Activated CD4-positive, alpha-beta memory T cell treated with anti-CD3 and anti-CD28 coated beads for 36 hours (primary cell): Measurements from ENCODE around the gene B4GALNT1. TPM values are rescaled to one million over a fixed set of nuclear protein-coding genes. Genes with fewer than 3 reads are reported as not detected.
A peak's percentile ranks its signal among the peaks of the same experiment; 100 is the strongest.

ENCODE experiments used
- CTCF ChIA-PET: fragments of 350-600 bp; sonication (Branson Sonifier 250); formaldehyde crosslinking; loops from one replicate; lab custom pipeline; 2021; ENCODE audit warnings: antibody characterized with exemption, inconsistent platforms; lab: Charles Lee
- POLR2A ChIA-PET: fragments of 350-600 bp; sonication (Branson Sonifier 250); formaldehyde crosslinking; loops from one replicate; lab custom pipeline; 2021; ENCODE audit warnings: antibody characterized with exemption; lab: Charles Lee
- DNase-seq: peaks from one replicate; pipeline ENCODE4 v3.0.0-alpha.2; 2020
- H3K27ac Mint-ChIP-seq: one replicate; pipeline ENCODE4 v1.8.0; 2021; ENCODE audit warnings: mixed read lengths
- H3K27me3 Mint-ChIP-seq: one replicate; pipeline ENCODE4 v1.8.0; 2021; ENCODE audit warnings: mixed read lengths
- H3K36me3 Mint-ChIP-seq: one replicate; pipeline ENCODE4 v1.8.0; 2021; ENCODE audit warnings: mixed read lengths
- H3K4me1 Mint-ChIP-seq: one replicate; pipeline ENCODE4 v1.8.0; 2021; ENCODE audit warnings: low read depth, mixed read lengths
- H3K4me3 Mint-ChIP-seq: one replicate; pipeline ENCODE4 v1.8.0; 2021; ENCODE audit warnings: mild to moderate bottlenecking, mixed read lengths
- H3K9me3 Mint-ChIP-seq: one replicate; pipeline ENCODE4 v1.8.0; 2021; ENCODE audit warnings: mixed read lengths
- intact Hi-C: fragments of 100-400 bp; cut with micrococcal nuclease; formaldehyde crosslinking; loops from one replicate; pipeline ENCODE4 v1.15.1; 2023
- total RNA-seq, 2 experiments: library from RNA; stranded (reverse); gene quantifications; one replicate each; pipeline ENCODE4 v1.2.3, GENCODE V29; 2021

B4GALNT1 gene
- total RNA-seq, 2 experiments from 2014 or later: 1.7 to 2.1 TPM

DNA sequence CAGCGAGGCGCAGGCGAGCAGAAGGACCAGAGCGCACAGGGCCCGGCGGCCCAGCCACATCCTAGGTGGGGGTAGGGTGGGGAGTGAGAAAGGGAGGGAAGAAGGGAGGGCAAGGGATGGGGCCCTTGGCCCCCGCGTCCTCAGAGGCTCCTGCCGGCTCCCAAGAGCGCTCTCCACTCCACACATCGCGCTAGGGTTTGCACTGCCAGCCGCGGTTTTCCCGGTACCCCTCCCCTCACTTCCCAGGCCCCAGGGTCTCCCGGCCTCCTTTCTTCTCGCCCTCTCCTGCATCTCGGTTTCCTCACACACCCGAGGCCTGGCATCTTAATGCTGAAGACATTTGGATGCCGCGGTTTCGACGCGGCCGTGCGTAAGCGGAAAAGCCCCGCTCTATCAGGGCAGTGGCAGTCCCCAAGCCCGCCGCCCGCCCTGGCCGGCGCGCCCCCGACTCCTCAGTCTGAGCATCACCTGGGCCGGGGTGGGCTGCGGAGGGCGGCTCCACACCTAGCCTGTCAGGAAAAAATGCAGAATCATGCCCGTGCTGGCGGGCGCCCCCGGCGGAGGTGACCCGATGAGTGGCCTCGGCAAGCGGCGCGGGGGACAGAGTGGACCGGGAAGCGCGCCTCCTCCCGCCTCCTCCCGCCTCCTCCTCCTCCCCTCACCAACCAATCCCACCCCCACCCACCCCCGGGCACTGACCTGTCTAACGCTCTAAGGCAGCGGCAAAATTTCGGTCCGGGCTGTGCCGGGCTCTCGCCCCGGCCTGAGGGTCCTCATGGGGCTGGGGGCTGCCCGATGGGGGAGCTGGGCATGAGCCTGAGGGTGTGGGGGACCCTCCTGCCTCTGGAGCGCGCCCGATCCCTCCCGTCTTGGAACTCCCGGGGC lies 686 bp downstream of the B4GALNT1 start:
- peak overlapping the region; percentile 71 for H3K4me3 Mint-ChIP-seq
- DNase-seq: peak; percentile 37
- no peaks in the 10 kb centered on the region for H3K36me3 Mint-ChIP-seq
- no peak overlapping the region for H3K27ac Mint-ChIP-seq
- H3K4me1 Mint-ChIP-seq: peaks cover 14% of the 10 kb centered on the region
- H3K9me3 Mint-ChIP-seq: no peaks in the 10 kb centered on the region
- peaks cover 46% of the 10 kb centered on the region for H3K27me3 Mint-ChIP-seq
- POLR2A ChIA-PET: no interaction called here
- intact Hi-C loops: loop anchor here (5.0 kb wide), 2 partner anchors 60 to 110 kb away; partner anchors contain the start of gene OS9
- CTCF ChIA-PET: interaction anchor here (0.6 to 5.1 kb wide), 12 partner anchors 10 to 173 kb away, joined by 3 to 43 read pairs (median 4); partner anchors contain the start of genes GLI1 and PIP4K2C

DNA sequence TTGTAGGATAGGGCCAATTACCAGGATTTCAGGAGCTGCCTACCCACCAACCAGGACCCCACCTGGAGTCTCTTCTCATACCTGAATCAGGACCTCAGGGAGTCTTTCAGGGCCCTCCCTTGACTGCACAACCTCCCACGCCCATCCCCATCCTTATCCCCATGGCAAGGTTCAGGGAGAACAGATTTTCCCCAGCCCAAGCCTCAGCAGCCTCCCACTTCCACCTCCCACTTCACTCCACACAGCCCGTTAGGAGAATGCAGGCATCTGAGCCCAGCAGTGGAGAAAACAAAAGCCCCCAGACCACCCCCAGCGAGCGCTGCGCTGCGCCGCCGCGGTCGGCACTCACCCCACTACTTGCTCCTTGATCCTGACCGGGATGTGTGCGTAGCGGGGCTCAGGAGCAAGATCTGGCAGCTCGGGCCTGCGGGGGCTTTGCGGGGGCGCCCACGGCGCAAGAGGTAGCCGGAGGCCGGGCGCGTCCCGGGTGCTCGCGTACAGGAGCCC lies 1.4 kb downstream of the B4GALNT1 start:
- H3K4me1 Mint-ChIP-seq: peaks cover 19% of the 10 kb centered on the region
- CTCF ChIA-PET: interaction anchor here (0.9 to 5.1 kb wide), 2 partner anchors 9 to 48 kb away, joined by 3 to 43 read pairs; no protein-coding TSS in a partner anchor
- no peaks in the 10 kb centered on the region for H3K36me3 Mint-ChIP-seq
- DNase-seq: no peak
- POLR2A ChIA-PET: no interaction called here
- peak overlapping the region; percentile 71 for H3K4me3 Mint-ChIP-seq
- no peaks in the 10 kb centered on the region for H3K9me3 Mint-ChIP-seq
- intact Hi-C loops: loop anchor here (5.0 kb wide), 2 partner anchors 61 to 111 kb away; partner anchors contain the start of gene OS9
- H3K27ac Mint-ChIP-seq: no peak overlapping the region
- H3K27me3 Mint-ChIP-seq: peaks cover 52% of the 10 kb centered on the region

DNA sequence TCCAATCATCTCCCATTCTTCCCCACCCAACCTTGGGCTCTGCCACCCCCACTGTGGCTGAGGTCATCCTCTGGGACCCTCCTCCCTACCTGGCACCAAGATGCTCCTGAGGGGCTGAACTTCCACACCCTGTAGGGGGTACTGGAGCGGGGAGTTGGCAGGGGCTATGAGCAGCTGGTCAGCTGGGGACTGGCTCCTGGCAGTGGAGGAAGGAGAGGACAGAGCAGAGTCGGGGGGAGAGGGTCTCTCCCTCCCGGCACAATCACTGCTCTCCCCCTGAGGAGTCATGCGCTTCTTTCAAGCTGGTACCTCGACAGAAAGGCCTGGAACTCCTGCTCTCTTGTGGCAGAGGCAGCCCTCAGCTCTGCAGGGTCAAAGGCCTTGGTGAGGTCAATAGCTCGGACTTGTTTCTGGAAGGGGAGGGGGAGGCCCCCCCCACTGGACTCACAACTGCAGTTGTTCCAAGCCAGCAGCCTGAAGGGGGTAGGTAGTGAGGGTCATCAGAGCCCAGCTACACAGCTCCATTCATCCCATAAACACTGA lies 2.0 kb downstream of the B4GALNT1 start:
- H3K27ac Mint-ChIP-seq: no peak overlapping the region
- peaks cover 58% of the 10 kb centered on the region for H3K27me3 Mint-ChIP-seq
- no peaks in the 10 kb centered on the region for H3K36me3 Mint-ChIP-seq
- H3K4me1 Mint-ChIP-seq: peaks cover 19% of the 10 kb centered on the region
- no peaks in the 10 kb centered on the region for H3K9me3 Mint-ChIP-seq
- ChIA-PET CTCF (interaction anchor here (0.7 to 5.1 kb wide), 4 partner anchors 8 to 62 kb away, joined by 3 to 43 read pairs (median 5); no protein-coding TSS in a partner anchor), POLR2A (no interaction called here)
- intact Hi-C loops: loop anchor here (5.0 kb wide), 2 partner anchors 61 to 111 kb away; partner anchors contain the start of gene OS9
- DNase-seq: no peak
- no peak overlapping the region for H3K4me3 Mint-ChIP-seq

DNA sequence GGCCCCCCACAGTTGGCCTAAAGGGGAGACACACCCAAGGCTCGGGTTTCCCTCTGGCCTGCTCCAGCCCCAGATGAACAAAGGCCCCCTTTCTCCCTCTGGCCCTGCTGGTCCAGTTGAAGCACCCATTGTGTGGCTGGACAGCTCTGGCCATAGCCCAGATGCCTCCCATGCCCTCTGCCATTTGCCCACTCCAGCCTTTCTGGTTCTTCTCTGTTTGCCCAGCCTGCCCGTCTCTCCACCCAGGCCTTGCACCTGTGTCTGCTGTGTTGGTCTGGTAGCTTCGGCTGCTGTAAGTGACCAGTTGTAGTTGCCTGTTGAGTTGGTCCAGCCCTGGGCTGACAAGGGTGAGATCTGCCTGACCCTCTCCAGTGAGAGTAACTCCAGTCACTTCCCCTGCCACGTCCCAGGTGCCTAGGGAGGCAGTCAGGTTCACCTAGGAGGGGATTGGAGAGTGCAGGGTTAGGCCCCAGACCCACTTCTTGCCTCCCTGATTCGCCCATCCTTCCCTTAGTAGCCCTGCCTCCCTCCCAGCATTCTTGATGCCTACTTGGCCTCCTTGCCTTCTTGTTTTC lies 3.0 kb downstream of the B4GALNT1 start:
- Mint-ChIP-seq H3K4me3 (no peak overlapping the region), H3K27ac (no peak overlapping the region), H3K36me3 (no peaks in the 10 kb centered on the region), H3K9me3 (no peaks in the 10 kb centered on the region), H3K27me3 (peaks cover 65% of the 10 kb centered on the region), H3K4me1 (peaks cover 19% of the 10 kb centered on the region)
- CTCF ChIA-PET: interaction anchor here (1.0 to 5.1 kb wide), 5 partner anchors 9 to 171 kb away, joined by 3 to 43 read pairs (median 4); no protein-coding TSS in a partner anchor
- no peak for DNase-seq
- intact Hi-C loops: loop anchor here (5.0 kb wide), 2 partner anchors 62 to 112 kb away; partner anchors contain the start of gene OS9
- POLR2A ChIA-PET: no interaction called here

DNA sequence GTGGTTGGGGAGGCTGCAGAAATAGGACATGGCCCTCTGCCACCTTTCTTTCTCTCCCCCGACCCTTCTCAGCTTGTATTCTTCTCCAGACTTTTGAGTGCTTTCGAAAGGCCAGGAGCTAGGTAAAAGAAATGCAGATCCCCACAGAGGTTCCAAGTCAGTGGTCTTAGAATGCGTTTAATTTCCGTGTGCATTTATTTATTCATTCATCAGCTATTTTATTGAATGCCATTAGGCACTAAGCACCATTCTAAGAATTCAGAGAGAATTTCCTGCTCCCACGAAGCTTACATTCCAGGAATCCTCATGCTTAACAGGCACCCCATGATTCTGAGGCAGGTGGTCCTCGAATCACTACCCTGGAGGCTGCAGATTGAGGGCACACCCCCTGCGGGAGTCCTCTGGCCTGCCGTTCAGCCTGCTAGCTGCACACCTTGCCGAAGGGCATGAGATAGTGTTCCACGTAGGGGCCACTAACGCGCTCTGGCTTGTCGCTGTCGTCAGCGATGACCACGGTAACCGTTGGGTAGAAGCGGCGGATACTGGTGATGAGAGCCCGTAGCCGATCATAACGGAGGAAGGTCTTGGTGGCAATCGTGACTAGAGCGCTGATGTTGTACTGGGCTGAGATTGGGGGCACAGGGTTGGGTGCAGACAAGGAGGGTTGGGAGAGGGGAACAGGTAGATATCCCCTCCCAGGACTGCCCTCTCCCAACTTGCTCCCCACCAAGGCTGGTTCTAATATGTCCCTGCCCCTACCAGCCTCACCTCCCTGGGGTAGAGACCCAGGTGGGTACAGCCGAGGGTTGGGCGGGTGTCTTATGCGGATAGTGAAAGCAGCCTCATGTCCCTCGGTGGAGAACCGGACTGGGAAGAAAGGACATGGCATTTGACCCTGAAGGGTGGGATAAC lies 4.5 kb downstream of the B4GALNT1 start:
- no peak overlapping the region for H3K27ac Mint-ChIP-seq
- peaks cover 17% of the 10 kb centered on the region for H3K4me1 Mint-ChIP-seq
- CTCF ChIA-PET: interaction anchor here (0.6 to 2.4 kb wide), 7 partner anchors 8 to 170 kb away, joined by 3 to 16 read pairs (median 3); no protein-coding TSS in a partner anchor
- no peaks in the 10 kb centered on the region for H3K9me3 Mint-ChIP-seq
- POLR2A ChIA-PET: no interaction called here
- H3K27me3 Mint-ChIP-seq: peaks cover 75% of the 10 kb centered on the region
- no peak for DNase-seq
- no peak overlapping the region for H3K4me3 Mint-ChIP-seq
- intact Hi-C loops: no loop called here
- H3K36me3 Mint-ChIP-seq: no peaks in the 10 kb centered on the region

DNA sequence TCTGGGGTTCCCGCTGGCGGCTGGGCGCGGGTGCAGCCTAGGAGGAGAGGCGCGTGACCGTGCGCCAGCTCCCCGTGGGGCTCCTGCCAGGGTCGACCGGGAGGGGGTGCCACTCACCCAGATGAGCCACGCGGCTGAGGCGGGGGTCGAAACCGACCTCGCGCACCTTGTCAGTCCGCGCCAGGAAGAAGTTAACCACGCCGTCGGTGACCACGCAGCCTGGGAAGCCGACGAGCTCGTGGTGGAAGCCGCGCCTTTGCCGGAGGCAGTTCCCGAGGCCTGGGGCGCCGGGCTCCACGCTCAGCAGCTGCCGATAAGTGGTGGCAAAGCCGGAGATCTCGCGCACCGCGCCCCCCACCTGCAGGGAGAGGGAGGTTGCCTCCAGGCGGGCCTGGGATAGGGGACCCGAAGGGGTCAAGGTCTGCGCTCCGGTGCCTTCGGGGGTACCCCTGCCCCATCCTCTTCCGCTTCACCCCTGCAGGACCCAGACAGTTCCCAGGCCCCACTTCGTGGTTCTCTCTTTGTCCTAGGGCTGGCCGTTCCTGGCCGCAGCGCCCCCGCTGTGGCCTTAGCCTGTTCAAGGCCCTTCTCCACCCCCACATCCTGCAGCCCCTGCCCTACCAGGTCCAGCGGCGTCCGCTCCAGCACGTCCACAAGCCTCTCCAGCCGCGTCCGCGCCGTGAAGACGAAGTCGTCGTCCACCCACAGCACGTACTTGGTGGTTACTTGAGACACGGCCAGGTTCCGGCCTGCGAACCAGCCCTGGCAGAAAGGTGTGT lies 5.3 kb downstream of the B4GALNT1 start:
- Mint-ChIP-seq H3K36me3 (no peaks in the 10 kb centered on the region), H3K27ac (no peak overlapping the region), H3K4me3 (peak overlapping the region; percentile 17), H3K27me3 (peaks cover 77% of the 10 kb centered on the region), H3K4me1 (peaks cover 12% of the 10 kb centered on the region), H3K9me3 (no peaks in the 10 kb centered on the region)
- ChIA-PET CTCF (interaction anchor here (0.6 to 2.4 kb wide), 10 partner anchors 11 to 1009 kb away, joined by 3 to 16 read pairs (median 3); partner anchors contain the start of gene PIP4K2C), POLR2A (no interaction called here)
- intact Hi-C loops: no loop called here
- DNase-seq: peak; percentile 61

DNA sequence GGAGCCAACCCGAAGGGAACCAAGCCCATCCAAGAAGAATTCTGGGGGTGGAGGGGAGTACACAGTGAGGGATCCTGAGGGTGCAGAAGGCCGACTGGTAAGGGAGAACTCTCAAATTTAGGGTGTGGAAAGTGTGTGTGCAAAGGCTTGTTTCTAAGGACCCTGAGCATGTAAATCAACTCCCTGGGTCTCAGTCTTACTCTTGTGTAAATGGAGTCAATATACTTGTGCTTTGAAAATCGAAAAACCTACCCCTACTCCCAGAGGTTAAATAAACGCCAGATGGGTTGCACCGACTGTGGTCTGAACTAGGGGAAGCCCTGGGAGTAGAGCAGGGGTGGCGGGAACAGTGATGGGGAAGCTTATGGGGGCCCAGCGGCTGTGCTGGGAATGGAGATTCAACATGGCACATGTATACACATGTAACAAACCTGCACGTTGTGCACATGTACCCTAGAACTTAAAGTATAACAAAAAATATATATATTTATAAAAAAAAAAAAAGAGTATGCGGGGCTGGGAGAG lies 6.0 kb downstream of the B4GALNT1 start:
- H3K27me3 Mint-ChIP-seq: peaks cover 81% of the 10 kb centered on the region
- DNase-seq: no peak
- no peaks in the 10 kb centered on the region for H3K9me3 Mint-ChIP-seq
- ChIA-PET POLR2A (no interaction called here), CTCF (interaction anchor here (0.7 to 2.4 kb wide), 6 partner anchors 11 to 168 kb away, joined by 3 to 16 read pairs (median 4); partner anchors contain the start of gene PIP4K2C)
- no peaks in the 10 kb centered on the region for H3K36me3 Mint-ChIP-seq
- intact Hi-C loops: no loop called here
- peaks cover 13% of the 10 kb centered on the region for H3K4me1 Mint-ChIP-seq
- no peak overlapping the region for H3K4me3 Mint-ChIP-seq
- H3K27ac Mint-ChIP-seq: no peak overlapping the region

DNA sequence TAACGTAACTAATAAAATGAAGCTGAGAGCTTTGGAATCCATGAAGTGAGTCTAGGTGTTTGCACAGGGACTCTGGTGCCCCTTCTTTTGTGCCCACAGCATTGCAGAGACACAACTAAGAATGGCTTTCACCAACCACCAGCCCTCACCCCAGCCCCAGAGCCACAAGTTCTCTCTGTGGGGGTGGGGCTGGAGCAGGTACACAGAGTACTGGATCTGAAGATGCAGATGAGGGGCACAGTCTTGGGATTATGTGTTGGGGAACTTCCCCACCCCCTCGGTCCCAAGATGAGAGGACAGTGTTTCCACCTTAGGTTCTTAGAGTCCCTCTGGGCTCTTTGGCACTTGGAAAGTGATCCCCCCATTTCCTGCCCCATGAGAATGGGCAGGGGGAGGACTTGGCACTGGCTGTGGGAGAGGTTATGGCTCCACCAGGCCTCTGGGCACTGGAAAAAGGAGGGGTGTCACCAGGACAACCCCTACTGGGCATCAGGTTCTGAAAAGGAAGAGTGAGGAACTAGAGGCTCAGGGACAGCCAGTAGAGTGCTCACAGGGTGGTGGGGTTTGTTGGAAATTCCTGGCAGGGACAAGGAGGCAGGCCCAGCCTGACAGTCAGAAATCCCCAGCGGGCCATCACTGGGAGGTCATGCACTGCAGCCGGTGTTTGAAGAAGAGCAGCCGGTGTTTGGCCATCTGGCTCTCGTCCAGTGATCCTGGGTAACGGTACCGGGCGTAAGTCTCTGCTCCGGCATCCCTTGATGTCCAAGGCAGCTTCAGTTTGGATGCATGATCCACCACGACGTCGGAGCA lies 6.7 kb downstream of the B4GALNT1 start:
- intact Hi-C loops: no loop called here
- H3K9me3 Mint-ChIP-seq: no peaks in the 10 kb centered on the region

DNA sequence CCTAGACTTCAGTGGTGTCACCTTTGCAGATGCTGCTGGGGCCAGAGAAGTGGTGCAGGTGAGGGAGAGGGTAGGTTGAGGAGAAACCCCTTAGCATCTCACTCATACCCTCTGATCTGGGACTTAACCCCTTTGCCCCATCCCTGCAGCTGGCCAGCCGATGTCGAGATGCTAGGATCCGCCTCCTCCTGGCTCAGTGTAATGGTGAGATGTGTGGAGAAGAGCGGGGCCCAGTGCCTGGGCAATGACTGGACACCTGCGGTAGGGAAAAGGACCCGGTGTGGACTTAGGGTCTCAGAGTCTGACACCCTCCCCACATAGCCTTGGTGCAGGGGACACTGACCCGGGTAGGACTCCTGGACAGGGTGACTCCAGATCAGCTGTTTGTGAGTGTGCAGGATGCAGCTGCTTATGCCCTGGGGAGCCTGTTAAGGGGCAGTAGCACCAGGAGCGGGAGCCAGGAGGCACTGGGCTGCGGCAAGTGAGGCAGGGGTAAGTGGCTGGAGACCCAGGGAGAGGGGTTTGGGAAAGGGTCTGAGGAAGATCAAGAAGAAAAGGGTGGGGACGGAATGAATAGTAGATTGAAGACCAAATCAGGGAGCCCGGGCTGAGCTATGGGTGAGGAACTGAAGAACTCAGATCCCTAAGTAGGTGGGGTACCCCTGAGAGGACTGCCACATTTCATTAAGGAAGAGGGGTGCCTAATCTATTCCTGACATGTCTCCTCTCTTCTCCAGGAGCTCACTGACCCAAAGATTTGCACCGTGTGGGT lies 7.6 kb downstream of the B4GALNT1 start:
- ChIA-PET CTCF (interaction anchor here (0.7 to 7.5 kb wide), 3 partner anchors 11 to 88 kb away, joined by 3 to 112 read pairs (median 6); no protein-coding TSS in a partner anchor), POLR2A (interaction anchor here (0.5 to 0.6 kb wide), 2 partner anchors 37 to 97 kb away, joined by 3 to 4 read pairs; no protein-coding TSS in a partner anchor)
- intact Hi-C loops: no loop called here
- H3K4me3 Mint-ChIP-seq: no peak overlapping the region
- peaks cover 28% of the 10 kb centered on the region for H3K4me1 Mint-ChIP-seq
- peaks cover 83% of the 10 kb centered on the region for H3K27me3 Mint-ChIP-seq
- H3K27ac Mint-ChIP-seq: no peak overlapping the region
- no peaks in the 10 kb centered on the region for H3K9me3 Mint-ChIP-seq
- no peaks in the 10 kb centered on the region for H3K36me3 Mint-ChIP-seq
- no peak for DNase-seq

More for the DNA sequence above, 6.7 kb downstream of the B4GALNT1 start:
- Mint-ChIP-seq H3K36me3 (no peaks in the 10 kb centered on the region), H3K27me3 (peaks cover 83% of the 10 kb centered on the region), H3K4me3 (no peak overlapping the region), H3K4me1 (peaks cover 20% of the 10 kb centered on the region), H3K27ac (no peak overlapping the region)
- no peak for DNase-seq
- ChIA-PET CTCF (interaction anchor here (1.0 to 7.5 kb wide), 4 partner anchors 12 to 44 kb away, joined by 4 to 112 read pairs (median 11); no protein-coding TSS in a partner anchor), POLR2A (interaction anchor here (0.6 kb wide), 1 partner anchor 38 kb away, joined by 3 read pairs; no protein-coding TSS in a partner anchor)
